Progenitor cell of endocrine pancreas (in vitro differentiated cells): ENCODE results near the gene ITGAE. TPM values are rescaled to one million over a fixed set of nuclear protein-coding genes. Genes with fewer than 3 reads are reported as not detected.
A peak's percentile ranks its signal among the peaks of the same experiment; 100 is the strongest.

Source experiments
- DNase-seq: peaks from one replicate; pipeline ENCODE4 v3.0.0; 2021; ENCODE audit warnings: low spot score; ENCODE audit not compliant: unreplicated experiment
- H3K27ac Mint-ChIP-seq: 2 replicates; pipeline ENCODE4 v1.8.0; 2021; ENCODE audit warnings: mild to moderate bottlenecking, moderate library complexity, mixed read lengths
- H3K27me3 Mint-ChIP-seq: 2 replicates; pipeline ENCODE4 v1.8.0; 2021; ENCODE audit warnings: mixed read lengths
- H3K36me3 Mint-ChIP-seq: 2 replicates; pipeline ENCODE4 v1.8.0; 2022; ENCODE audit warnings: mixed read lengths; ENCODE audit not compliant: insufficient read depth
- H3K4me1 Mint-ChIP-seq: 2 replicates; pipeline ENCODE4 v1.8.0; 2021; ENCODE audit warnings: low read depth, mixed read lengths
- H3K4me3 Mint-ChIP-seq: 2 replicates; pipeline ENCODE4 v1.8.0; 2021; ENCODE audit warnings: low read depth, mild to moderate bottlenecking, moderate library complexity, mixed read lengths
- H3K9me3 Mint-ChIP-seq: 2 replicates; pipeline ENCODE4 v1.8.0; 2021; ENCODE audit warnings: low read depth, mixed read lengths
- CTCF ChIP-seq: fragments of 200-600 bp; sonication (generic); IDR thresholded peaks from one replicate; pipeline ENCODE4 v1.5.0; 2021; ENCODE audit warnings: antibody characterized with exemption, mild to moderate bottlenecking; ENCODE audit not compliant: unreplicated experiment
- total RNA-seq: library from RNA; stranded (reverse); gene quantifications from 2 replicates; pipeline ENCODE4 v1.2.1, GENCODE V29; 2021

The ITGAE gene
- total RNA-seq, 1 donor from 2014 or later: 29.0 TPM

- H3K4me1 Mint-ChIP-seq: peaks cover 17% of the 10 kb centered on the region
- H3K27ac Mint-ChIP-seq: peak within 1 kb of the TSS; percentile 98
- H3K36me3 Mint-ChIP-seq: peaks cover 5% of the 10 kb centered on the region
- H3K9me3 Mint-ChIP-seq: no peaks in the 10 kb centered on the region
- DNase-seq: peak; percentile 100
- peak within 1 kb of the TSS; percentile 96 for H3K4me3 Mint-ChIP-seq
- no peaks in the 10 kb centered on the region for H3K27me3 Mint-ChIP-seq
- no peak for TF ChIP-seq CTCF
Observed at GRCh38 chr17:3668279-3669084, 132.5 kb downstream of the ITGAE start, which contains the start of the genes EMC6 and TAX1BP3. Gene EMC6 (plus strand): TSS chr17:3668812. CDS start chr17:3669147, 335 bp downstream. Gene TAX1BP3 (minus strand): TSS chr17:3668578. CDS start chr17:3668526, 52 bp downstream.

- no peak for TF ChIP-seq CTCF
- H3K27me3 Mint-ChIP-seq: no peaks in the 10 kb centered on the region
- H3K9me3 Mint-ChIP-seq: no peaks in the 10 kb centered on the region
- H3K4me3 Mint-ChIP-seq: peak overlapping the region; percentile 96
- peaks cover 17% of the 10 kb centered on the region for H3K4me1 Mint-ChIP-seq
- peaks cover 5% of the 10 kb centered on the region for H3K36me3 Mint-ChIP-seq
- DNase-seq: peak; percentile 73
- H3K27ac Mint-ChIP-seq: peak overlapping the region; percentile 98
Observed at GRCh38 chr17:3667366-3668278, 133.4 kb downstream of the ITGAE start.

GRCh38 chr17:3666516-3666915 is 134.5 kb downstream of the ITGAE start:
- Mint-ChIP-seq H3K4me3 (peak overlapping the region; percentile 96), H3K27me3 (no peaks in the 10 kb centered on the region)
- TF ChIP-seq CTCF: no peak

GRCh38 chr17:3665834-3666233 is 135.2 kb downstream of the ITGAE start:
- Mint-ChIP-seq H3K36me3 (peaks cover 4% of the 10 kb centered on the region), H3K27ac (peak overlapping the region; percentile 53), H3K27me3 (no peaks in the 10 kb centered on the region), H3K9me3 (no peaks in the 10 kb centered on the region), H3K4me1 (peaks cover 17% of the 10 kb centered on the region), H3K4me3 (peak overlapping the region; percentile 96)
- no peak for DNase-seq
- TF ChIP-seq CTCF: no peak

More at GRCh38 chr17:3666516-3666915, 134.5 kb downstream of the ITGAE start:
- Mint-ChIP-seq H3K27ac (peak overlapping the region; percentile 91), H3K9me3 (no peaks in the 10 kb centered on the region), H3K36me3 (peaks cover 4% of the 10 kb centered on the region), H3K4me1 (peaks cover 17% of the 10 kb centered on the region)
- no peak for DNase-seq

Other genes starting within 250 kb of the ITGAE start
- 1.6 and 2.7 TPM in 2 replicates for gene TRPV3, start 243.4 kb downstream of the ITGAE start, total RNA-seq
- 11.9 and 12.5 TPM in 2 replicates for gene TRPV1, start 191.8 kb downstream of the ITGAE start, total RNA-seq
- gene SHPK, start 164.9 kb downstream of the ITGAE start, total RNA-seq: 19.2 and 22.0 TPM in 2 replicates
- gene CTNS, start 164.4 kb downstream of the ITGAE start, total RNA-seq: 16.4 and 16.5 TPM in 2 replicates
- 81.3 and 93.8 TPM in 2 replicates for gene TAX1BP3, start 132.6 kb downstream of the ITGAE start, total RNA-seq
- 40.0 and 42.8 TPM in 2 replicates for gene EMC6, start 132.4 kb downstream of the ITGAE start, total RNA-seq
- 0.89 and 0.95 TPM in 2 replicates for gene P2RX5, start 105.0 kb downstream of the ITGAE start, total RNA-seq
- gene HASPIN, start 77.3 kb downstream of the ITGAE start, total RNA-seq: 8.5 and 8.6 TPM in 2 replicates
- 90.4 and 90.9 TPM in 2 replicates for gene NCBP3, start 45.1 kb upstream of the ITGAE start, total RNA-seq
- gene CAMKK1, start 91.9 kb upstream of the ITGAE start, total RNA-seq: 3.3 and 3.6 TPM in 2 replicates
- 0.19 and 0.60 TPM in 2 replicates for gene P2RX1, start 115.3 kb upstream of the ITGAE start, total RNA-seq
- 54.0 and 59.2 TPM in 2 replicates for gene ATP2A3, start 163.2 kb upstream of the ITGAE start, total RNA-seq